ENCODE results near the gene SMPD4. TPM values are rescaled to one million over a fixed set of nuclear protein-coding genes. Genes with fewer than 3 reads are reported as not detected.
"Not testable (repeated sequence)": the region's sequence is repeated elsewhere in the genome, so short reads cannot be mapped to it uniquely, and the experiment has no call there.

SMPD4 gene
- total and polyA plus RNA-seq, 2 of the 4 experiments (the other 2 are of a cell fraction) = 8.6 to 63.0 TPM

DNA sequence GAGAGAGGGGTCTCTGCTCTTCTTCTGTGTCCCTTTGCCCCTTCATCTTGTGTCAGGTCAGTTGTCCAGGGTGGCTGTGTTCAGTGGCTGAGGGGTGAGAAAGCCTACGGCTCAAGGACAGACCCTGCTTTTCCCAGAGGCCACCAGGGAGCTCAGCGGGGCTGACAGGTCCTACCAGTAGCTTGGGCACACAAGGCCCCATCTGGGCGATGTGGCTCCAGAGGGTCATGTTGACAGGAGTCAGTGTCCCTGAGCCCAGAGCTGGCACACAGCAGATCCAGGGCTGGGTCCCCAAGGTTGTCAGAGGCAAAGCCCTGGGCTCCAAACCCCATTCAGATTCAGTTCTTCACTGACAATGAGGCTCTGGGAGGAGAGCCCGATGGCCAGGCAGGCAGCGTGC lies 44.3 kb downstream of the SMPD4 start:
- H3K9me3 ChIP-seq (ENCODE audit: control insufficient read depth, insufficient read depth, low read length) = not testable (repeated sequence)

GRCh38 chr2:130136546-130136945 lies 44.9 kb downstream of the SMPD4 start:
- BruUV-seq (replicated peaks); in situ Hi-C loops (cut with MboI; ENCODE audit: low sequenced_read_pairs); H3K9ac ChIP-seq (ENCODE audit: low read depth, low read length); H2BK120ac ChIP-seq (ENCODE audit: low read depth, low read length); H3K27me3 ChIP-seq (ENCODE audit: control insufficient read depth, insufficient read depth, low read length); H4K20me1 ChIP-seq (ENCODE audit: insufficient read depth, low read length); CTCF ChIA-PET; H3K27ac ChIP-seq (ENCODE audit: insufficient read depth, low read length); H3K4ac ChIP-seq (ENCODE audit: low read depth, low read length); H3K4me2 ChIP-seq (ENCODE audit: low read depth, low read length); H3K9me3 ChIP-seq (ENCODE audit: control insufficient read depth, insufficient read depth, low read length); H3K4me3 ChIP-seq (ENCODE audit: insufficient read depth, low read depth, low read length); H3K23ac ChIP-seq (ENCODE audit: low read depth, low read length); ATAC-seq (ENCODE audit: low read depth); H3K36me3 ChIP-seq (ENCODE audit: control insufficient read depth, insufficient read depth, low read length); H2BK5ac ChIP-seq (ENCODE audit: low read depth, low read length, poor library complexity, severe bottlenecking); H3K18ac ChIP-seq (ENCODE audit: low read depth, low read length); H4K91ac ChIP-seq (ENCODE audit: insufficient read depth, low read depth, low read length); H3K4me1 ChIP-seq (ENCODE audit: control insufficient read depth, insufficient read depth, low read length); H2AK5ac ChIP-seq (ENCODE audit: low read depth, low read length); H2BK20ac ChIP-seq (ENCODE audit: low read depth, low read length); dilution Hi-C loops (cut with HindIII; ENCODE audit: low sequenced_read_pairs, unreplicated experiment); H4K5ac ChIP-seq (ENCODE audit: low read depth, low read length); DNase-seq; POLR2A ChIA-PET (ENCODE audit: unreplicated experiment); H2AK9ac ChIP-seq (replicated peaks; ENCODE audit: low read depth, low read length, poor library complexity); H3K14ac ChIP-seq (replicated peaks; ENCODE audit: low read depth, low read length); H4K8ac ChIP-seq (ENCODE audit: low read depth in 2 of 2, low read length in 2 of 2); H3K9me1 ChIP-seq (ENCODE audit: insufficient read depth, low read length); intact Hi-C loops (cut with micrococcal nuclease); H3K56ac ChIP-seq (ENCODE audit: extremely low read depth, insufficient read depth, low read length); H3K79me1 ChIP-seq (ENCODE audit: low read depth in 1 of 2, low read length in 2 of 2); H2BK15ac ChIP-seq (ENCODE audit: low read depth, low read length); H2AFZ ChIP-seq (replicated peaks; ENCODE audit: low read length, poor library complexity): not testable (repeated sequence)
- WGBS, 2 experiments (ENCODE audit: extremely low coverage in 2 of 2, insufficient read length in 1 of 2) = no CpG with 5 or more reads among the region's 10 CpGs

More for the DNA sequence above, 44.3 kb downstream of the SMPD4 start:
- BruUV-seq (replicated peaks); H2AK9ac ChIP-seq (replicated peaks; ENCODE audit: low read depth, low read length, poor library complexity); H4K91ac ChIP-seq (ENCODE audit: insufficient read depth, low read depth, low read length); H3K9me1 ChIP-seq (ENCODE audit: insufficient read depth, low read length); H2BK120ac ChIP-seq (ENCODE audit: low read depth, low read length); H2BK5ac ChIP-seq (ENCODE audit: low read depth, low read length, poor library complexity, severe bottlenecking); H4K5ac ChIP-seq (ENCODE audit: low read depth, low read length); H3K27ac ChIP-seq (ENCODE audit: insufficient read depth, low read length); CTCF ChIA-PET; H3K18ac ChIP-seq (ENCODE audit: low read depth, low read length); H3K56ac ChIP-seq (ENCODE audit: extremely low read depth, insufficient read depth, low read length); H3K9ac ChIP-seq (ENCODE audit: low read depth, low read length); POLR2A ChIA-PET (ENCODE audit: unreplicated experiment); H4K20me1 ChIP-seq (ENCODE audit: insufficient read depth, low read length); dilution Hi-C loops (cut with HindIII; ENCODE audit: low sequenced_read_pairs, unreplicated experiment); H2AK5ac ChIP-seq (ENCODE audit: low read depth, low read length); H3K23ac ChIP-seq (ENCODE audit: low read depth, low read length); ATAC-seq (ENCODE audit: low read depth); H4K8ac ChIP-seq (ENCODE audit: low read depth in 2 of 2, low read length in 2 of 2); intact Hi-C loops (cut with micrococcal nuclease); H3K14ac ChIP-seq (replicated peaks; ENCODE audit: low read depth, low read length); H3K4me3 ChIP-seq (ENCODE audit: insufficient read depth, low read depth, low read length); H2BK20ac ChIP-seq (ENCODE audit: low read depth, low read length); H3K27me3 ChIP-seq (ENCODE audit: control insufficient read depth, insufficient read depth, low read length); H3K36me3 ChIP-seq (ENCODE audit: control insufficient read depth, insufficient read depth, low read length); H3K79me1 ChIP-seq (ENCODE audit: low read depth in 1 of 2, low read length in 2 of 2); H2BK15ac ChIP-seq (ENCODE audit: low read depth, low read length); in situ Hi-C loops (cut with MboI; ENCODE audit: low sequenced_read_pairs); H2AFZ ChIP-seq (replicated peaks; ENCODE audit: low read length, poor library complexity); H3K4me2 ChIP-seq (ENCODE audit: low read depth, low read length); DNase-seq; H3K4ac ChIP-seq (ENCODE audit: low read depth, low read length); H3K4me1 ChIP-seq (ENCODE audit: control insufficient read depth, insufficient read depth, low read length): not testable (repeated sequence)
- no CpG with 5 or more reads among the region's 5 CpGs for WGBS, 2 experiments (ENCODE audit: extremely low coverage in 2 of 2, insufficient read length in 1 of 2)

Data from IMR-90 (cell line).